ENCODE data around the gene SLC39A11.

The SLC39A11 gene

DNA sequence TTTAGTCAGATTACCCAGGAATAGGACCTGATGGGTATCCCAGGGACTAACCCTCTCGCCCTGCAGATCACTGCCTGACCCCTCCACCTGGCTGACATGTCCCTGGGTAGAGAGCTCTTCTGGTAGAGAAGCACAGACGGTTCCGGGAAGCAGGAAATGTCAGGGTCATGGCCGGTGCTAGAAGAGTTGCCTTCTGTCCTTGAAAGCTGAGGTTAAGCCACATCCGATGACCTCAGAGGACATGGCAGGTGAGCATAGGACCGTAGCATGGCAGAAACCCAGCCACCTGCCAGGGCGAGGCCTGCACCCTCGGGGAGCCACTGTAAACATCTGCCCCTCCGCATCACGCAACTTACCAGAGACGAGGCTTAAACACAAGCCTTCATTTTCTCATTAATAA, 488.0 kb downstream of the SLC39A11 start:
- DNase-seq, result no peak
- in situ Hi-C loops (cut with HindIII; ENCODE audit: low pct_ligation_motif_present, low pct_unique_long_range_greater_than_20kb, low sequenced_read_pairs), result no loop called here

DNA sequence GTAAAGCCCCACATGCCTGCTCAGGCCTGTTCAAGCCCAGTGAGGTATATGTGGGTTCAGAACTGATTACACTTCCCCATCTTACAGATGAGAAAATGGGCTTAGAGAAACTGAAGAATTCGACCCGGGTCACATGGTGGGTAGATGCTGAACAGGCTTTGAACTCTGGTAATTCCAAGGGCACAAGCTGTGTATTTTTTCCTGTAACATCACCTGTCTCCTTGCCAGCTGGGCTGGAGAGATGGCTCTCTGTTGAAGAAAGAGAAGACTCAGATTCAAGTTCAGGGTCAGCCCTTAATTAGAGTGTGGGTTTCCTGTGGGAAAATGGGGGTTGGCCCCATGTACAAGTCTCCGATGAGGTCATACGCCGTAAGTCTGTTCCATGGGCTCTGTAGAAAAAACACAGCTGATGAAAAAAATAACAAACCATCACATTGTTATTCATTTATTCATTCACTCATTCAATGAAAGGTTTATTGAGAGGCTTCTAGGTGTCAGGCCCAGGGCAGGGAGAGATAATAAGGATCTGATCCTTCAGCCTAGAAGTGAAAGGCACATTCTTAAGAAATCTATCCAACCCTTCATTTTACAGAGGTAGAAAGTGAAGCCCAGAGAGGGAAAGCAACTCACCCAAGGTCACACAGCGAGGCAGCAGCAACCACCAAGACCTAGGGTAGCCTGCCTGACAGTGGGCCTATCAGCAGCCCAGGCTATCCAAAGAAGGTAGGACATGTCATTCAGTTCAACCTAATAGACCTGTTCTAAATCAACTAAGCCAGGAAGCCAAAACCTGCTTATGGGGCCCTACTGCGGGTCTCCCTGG, 488.9 kb downstream of the SLC39A11 start:
- DNase-seq, result peak; percentile 58
- in situ Hi-C loops (cut with HindIII; ENCODE audit: low pct_ligation_motif_present, low pct_unique_long_range_greater_than_20kb, low sequenced_read_pairs), result no loop called here

DNA sequence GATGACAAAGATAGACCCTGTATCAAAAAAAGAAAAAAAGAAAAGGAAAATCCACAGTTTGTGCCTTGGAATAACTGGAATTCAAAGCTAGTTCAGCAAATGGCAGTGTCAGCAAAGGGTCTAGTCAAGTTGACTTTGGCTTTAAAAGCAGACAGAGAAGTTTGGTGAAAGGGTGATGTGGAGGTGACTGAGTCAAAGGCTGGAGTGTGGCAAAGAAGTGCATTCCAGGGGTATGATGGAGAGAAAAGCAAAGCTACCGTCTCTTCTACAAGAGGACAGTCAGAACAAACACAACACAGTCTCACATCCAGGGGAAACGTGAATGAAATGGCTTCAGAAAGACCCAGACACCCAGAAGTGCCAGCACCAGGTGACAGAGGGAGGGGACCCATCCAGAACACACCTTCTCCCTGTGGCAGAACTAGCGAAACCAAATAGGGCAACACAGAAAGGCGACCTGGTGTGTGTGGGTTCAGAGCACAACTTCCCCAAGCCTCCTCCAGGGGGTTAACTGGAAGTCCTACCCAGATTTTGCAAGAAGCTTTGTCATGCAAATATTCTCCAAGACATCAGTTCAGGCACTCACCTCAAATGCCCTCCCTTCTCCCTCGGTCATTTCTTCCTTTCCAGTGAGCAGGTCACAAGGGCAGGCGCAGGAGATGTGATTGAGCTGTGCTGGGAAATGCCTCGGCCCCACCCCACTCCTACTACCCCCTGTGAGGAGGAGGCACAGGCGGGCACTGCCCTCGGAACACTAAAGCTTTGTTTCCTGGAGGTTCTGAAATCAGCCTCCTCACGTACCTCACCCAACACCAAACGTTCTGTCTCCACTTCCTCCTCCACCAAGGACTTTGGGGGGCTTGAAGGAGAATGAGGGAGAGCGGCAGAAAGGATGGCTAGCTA, 489.7 kb downstream of the SLC39A11 start:
- in situ Hi-C loops (cut with HindIII; ENCODE audit: low pct_ligation_motif_present, low pct_unique_long_range_greater_than_20kb, low sequenced_read_pairs), result no loop called here
- DNase-seq, result peak; percentile 95

DNA sequence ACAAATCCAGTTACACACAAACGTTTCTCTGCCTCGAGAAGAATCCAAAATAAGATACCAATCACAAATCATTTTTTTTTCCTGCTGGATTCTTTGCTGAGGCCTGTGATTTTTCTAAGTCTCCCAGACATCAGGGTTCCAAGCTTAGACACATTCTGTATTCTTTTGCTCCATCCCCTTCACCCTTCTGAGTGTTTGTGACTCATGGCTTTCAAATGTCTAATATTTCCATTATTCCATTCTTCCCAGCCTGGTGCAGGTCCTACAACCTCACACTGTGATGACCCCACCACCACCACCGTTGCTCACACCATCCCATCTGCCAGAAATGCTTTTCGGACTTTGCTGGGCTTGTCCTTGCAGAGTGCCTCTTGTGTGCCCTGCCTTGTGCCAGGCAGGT, 491.6 kb downstream of the SLC39A11 start:
- DNase-seq, result peak; percentile 68
- in situ Hi-C loops (cut with HindIII; ENCODE audit: low pct_ligation_motif_present, low pct_unique_long_range_greater_than_20kb, low sequenced_read_pairs), result no loop called here

DNA sequence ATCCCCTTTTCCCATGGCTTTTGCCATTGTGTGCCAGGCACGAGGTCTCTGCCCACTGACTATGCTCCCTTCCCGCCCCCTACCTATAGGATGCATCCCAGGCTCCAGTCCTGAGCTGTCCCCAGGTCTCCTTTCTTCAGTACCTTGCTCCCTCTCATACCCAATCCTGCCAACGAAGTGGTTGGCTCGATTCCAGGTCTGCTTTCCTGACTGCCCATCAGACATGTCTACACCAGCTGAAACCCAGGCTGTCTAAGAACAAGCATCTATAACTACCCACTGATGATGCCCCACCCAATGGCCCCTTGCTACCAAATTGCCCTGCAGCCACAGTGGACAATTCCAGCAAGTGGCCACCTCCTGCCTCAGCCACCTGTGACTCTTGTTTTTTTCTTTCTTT, 492.6 kb downstream of the SLC39A11 start:
- no peak for DNase-seq
- in situ Hi-C loops (cut with HindIII; ENCODE audit: low pct_ligation_motif_present, low pct_unique_long_range_greater_than_20kb, low sequenced_read_pairs), result no loop called here

DNA sequence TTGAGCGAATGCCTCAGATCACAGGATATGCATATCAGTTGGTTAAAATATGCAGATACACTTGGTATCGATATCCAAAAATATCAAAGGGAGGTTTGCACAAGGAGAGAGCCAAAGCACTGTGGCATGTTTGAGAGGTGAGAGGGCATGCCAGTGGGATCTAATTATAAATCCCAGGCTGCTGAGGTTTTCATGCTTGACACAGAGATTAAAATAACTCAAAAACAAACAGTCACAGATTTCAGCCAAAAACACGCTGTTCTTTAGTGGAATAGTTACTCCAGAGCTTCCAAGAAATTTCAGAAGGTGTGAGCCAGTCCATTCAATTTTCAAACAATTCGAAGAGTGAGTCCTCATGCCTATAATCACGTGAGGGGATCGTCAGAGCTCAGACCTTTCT, 493.8 kb downstream of the SLC39A11 start:
- in situ Hi-C loops (cut with HindIII; ENCODE audit: low pct_ligation_motif_present, low pct_unique_long_range_greater_than_20kb, low sequenced_read_pairs), result no loop called here
- no peak for DNase-seq

DNA sequence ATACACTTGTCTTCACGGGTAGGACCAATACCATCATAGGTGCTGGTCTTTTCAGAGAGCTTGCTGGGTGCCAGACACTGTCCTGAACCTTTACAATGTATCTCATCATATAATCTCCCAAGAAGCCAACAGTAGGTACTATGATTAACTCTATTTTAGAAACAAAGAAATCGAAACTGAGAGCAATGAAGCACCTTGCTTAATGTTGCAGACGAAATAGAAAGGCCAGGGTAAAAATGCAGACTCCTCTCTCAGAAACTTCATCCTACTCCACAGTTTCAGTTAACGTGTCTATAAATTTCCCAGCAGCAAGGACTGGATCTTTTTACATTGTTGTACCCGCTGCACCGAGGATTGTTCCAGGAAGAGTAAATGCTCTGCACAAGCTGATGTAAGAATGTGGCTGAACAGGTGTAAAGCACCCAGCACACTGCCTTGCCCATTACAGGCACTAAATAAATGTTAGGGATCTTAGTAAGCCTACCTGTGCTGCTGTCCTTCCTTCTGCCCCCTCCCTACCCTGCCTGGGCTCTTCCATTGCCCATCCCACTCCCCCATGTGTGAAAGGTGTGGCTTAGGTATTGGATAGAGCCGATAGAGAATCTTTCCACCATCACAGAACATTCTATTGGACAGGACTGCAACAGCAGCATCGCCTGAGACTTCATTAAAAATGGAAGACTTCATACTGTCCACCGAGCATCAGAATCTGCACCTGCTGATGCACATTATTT, 495.0 kb downstream of the SLC39A11 start:
- in situ Hi-C loops (cut with HindIII; ENCODE audit: low pct_ligation_motif_present, low pct_unique_long_range_greater_than_20kb, low sequenced_read_pairs), result no loop called here
- no peak for DNase-seq

Data from ACHN (cell line).